C1 segment of cervical spinal cord (tissue), 14 donors: Measurements from ENCODE around the gene LAX1.

Experiments used
- DNase-seq, 14 donors: peaks; one replicate each; lab custom pipeline; 2025; lab: John Stamatoyannopoulos, UW

Gene LAX1

DNA sequence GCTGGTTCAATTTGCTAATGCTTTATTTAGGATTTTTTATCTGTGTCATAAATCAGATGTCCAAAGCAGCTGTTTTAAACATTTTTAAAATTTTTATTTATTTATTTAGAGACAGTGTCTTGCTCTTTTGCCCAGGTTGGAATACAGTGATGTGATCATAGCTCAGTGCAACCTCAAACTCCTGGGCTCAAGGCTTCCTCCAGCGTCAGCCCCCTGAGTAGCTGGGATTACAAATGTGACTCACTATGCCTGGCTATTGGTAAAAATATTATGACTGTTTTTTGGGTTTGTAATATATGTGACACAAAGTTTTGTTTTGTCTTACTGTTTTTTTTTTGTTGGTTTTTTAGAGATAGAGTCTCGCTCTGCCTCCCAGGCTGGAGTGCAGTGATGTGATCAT, 42.2 kb downstream of the LAX1 start:
- DNase-seq = no peak

DNA sequence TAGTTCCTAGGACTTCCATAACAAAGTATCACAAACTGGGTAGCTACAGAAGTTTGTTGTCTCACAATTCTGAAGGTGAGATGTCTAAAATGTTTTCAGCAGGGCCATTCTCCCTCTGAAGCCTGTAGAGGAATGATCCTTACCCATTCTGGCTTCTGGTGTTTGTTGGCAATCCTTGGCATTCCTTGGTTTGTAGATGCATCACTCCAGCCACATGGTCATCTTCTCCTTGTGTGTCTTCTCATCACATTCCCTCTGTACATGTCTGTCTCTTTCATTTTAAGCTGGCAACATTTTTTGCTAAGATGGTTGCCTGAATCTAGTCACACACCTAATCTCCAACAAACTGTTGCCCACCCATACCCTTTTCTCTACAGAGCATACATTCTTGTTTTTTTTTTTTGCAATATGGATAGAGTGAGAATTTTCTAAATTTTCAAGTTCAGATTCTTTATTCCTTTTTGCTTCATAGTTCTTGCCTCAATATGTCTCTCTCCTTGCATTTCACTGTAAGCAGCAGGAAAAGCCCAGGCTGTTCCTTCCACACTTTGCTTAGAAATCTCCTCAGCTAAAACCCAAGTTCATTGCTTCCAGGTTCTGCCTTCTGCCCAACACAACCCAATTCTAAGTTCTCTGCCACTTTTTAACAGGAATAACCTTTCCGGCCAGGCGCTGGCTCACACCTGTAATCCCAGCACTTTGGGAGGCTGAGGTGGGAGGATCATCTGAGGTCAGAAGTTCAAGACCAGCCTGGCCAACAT, 48.8 kb downstream of the LAX1 start:
- no peak for DNase-seq

DNA sequence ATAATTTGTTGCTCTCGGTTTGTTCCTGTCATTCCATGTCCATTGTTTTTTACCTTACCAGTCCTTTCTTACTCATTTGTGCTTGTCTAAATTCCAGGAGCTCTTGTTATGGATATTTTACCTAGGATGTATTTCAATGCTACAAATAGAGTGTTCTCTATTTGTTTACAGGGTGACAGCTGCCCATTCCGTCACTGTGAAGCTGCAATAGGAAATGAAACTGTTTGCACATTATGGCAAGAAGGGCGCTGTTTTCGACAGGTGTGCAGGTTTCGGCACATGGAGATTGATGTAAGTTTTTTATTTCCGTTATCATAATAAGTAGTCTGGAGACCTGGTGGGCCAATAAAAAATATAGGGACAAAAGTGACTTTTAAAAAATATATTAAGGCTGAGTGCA, 53.4 kb downstream of the LAX1 start:
- no peak for DNase-seq

DNA sequence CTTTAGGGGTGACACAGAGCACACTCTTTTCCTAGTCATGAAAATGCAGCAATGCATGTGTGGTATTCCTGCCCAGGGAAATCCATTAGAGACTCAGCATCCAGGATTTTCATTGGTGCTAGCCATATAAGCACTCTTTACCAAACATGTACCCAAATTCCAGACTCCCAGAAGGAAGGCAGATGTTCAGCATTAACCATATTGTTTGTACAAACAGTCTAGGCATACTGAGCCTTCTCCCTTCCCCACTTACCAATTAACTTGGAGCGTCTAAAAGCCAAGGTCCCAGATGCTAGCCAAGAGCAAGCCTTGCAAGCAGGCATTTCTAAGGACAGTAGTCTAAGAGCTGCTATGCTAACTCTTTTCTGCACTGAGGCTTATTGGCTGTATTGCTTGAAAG, 58.3 kb downstream of the LAX1 start:
- no peak for DNase-seq
